Kidney (tissue), 14 donors: ENCODE results near the gene RNU6-8. TPM values are rescaled to one million over a fixed set of nuclear protein-coding genes. Genes with fewer than 3 reads are reported as not detected.

Experiments
- DNase-seq, 5 donors: peaks; one replicate each; pipeline ENCODE4 v3.0.0-alpha.2; 2013 to 2020
- FAIRE-seq: peaks from 2 replicates; lab custom pipeline; 2012; peaks lifted over from hg19 to GRCh38; lab: Jason Lieb, UNC
- H3K27ac ChIP-seq, 2 donors: one replicate each; pipeline ENCODE4 v1.7.0; 2013; ENCODE audit warnings: low read depth in 2 of 2, low read length in 2 of 2, inconsistent platforms in 1 of 2
- H3K27me3 ChIP-seq: one replicate; pipeline ENCODE4 v1.7.1; 2013; ENCODE audit warnings: low read length, inconsistent platforms; ENCODE audit not compliant: control insufficient read depth, insufficient read depth
- H3K36me3 ChIP-seq, 3 donors: one replicate each; pipeline versions ENCODE4 v1.7.0 to v1.7.1; 2013; ENCODE audit warnings: low read length in 3 of 3, control low read depth in 1 of 3, inconsistent platforms in 1 of 3; ENCODE audit not compliant: insufficient read depth in 3 of 3, control insufficient read depth in 2 of 3
- H3K4me1 ChIP-seq, 3 donors: one replicate each; pipeline versions ENCODE4 v1.7.0 to v1.7.1; 2013; ENCODE audit warnings: low read length in 3 of 3, inconsistent platforms in 1 of 3, low read depth in 1 of 3; ENCODE audit not compliant: control insufficient read depth in 2 of 3, insufficient read depth in 2 of 3
- H3K4me3 ChIP-seq, 3 donors: one replicate each; pipeline versions ENCODE4 v1.7.0 to v1.8.1; 2013; ENCODE audit warnings: low read length in 3 of 3, control low read depth in 1 of 3, inconsistent platforms in 1 of 3
- H3K9ac ChIP-seq, 3 donors: one replicate each; pipeline versions ENCODE4 v1.7.0 to v1.7.1; 2013; ENCODE audit warnings: low read length in 3 of 3, control low read depth in 1 of 3, inconsistent platforms in 1 of 3
- H3K9me3 ChIP-seq, 3 donors: one replicate each; pipeline versions ENCODE4 v1.7.0 to v1.7.1; 2013; ENCODE audit warnings: low read length in 3 of 3, control low read depth in 1 of 3, inconsistent platforms in 1 of 3; ENCODE audit not compliant: control insufficient read depth in 2 of 3, insufficient read depth in 1 of 3
- intact Hi-C: fragments of 100-400 bp; cut with DNase I; formaldehyde crosslinking; loops from one replicate; pipeline ENCODE4 v1.11.1; 2022
- polyA plus RNA-seq: library from polyadenylated mRNA; stranded (reverse); fragments of 350-450 nt; fragmentation: Illumina TruSeq; extraction: RNeasy Lipid Tissue Mini Kit (QIAGEN cat#74804); gene quantifications from one replicate; pipeline ENCODE4 v1.2.3, GENCODE V29; 2014; ENCODE audit warnings: low read depth, low replicate concordance; ENCODE audit not compliant: insufficient read depth
- total RNA-seq: library from RNA; stranded (reverse); fragmentation: NEBNext Ultra II Directional; extraction: Animal tissue kit (Norgen Biotek cat#: 25700); gene quantifications from one replicate; pipeline ENCODE4 v1.2.1, GENCODE V29; 2021
- TF ChIP-seq, protein P1 (sequence below): IDR thresholded peaks from 3 replicates; pipeline ENCODE4 v1.5.1; 2012; ENCODE audit warnings: mild to moderate bottlenecking, moderate library complexity, borderline replicate concordance; ENCODE audit not compliant: insufficient read depth; ENCODE audit errors: extremely low read depth
- donor health status: control.
- donor health status: control.
- donor health status: control.
- donor health status: control.
- donor health status: control.
- donor health status: DM: yes; HTN: yes; CAD: no.
- donor health status: Normal renal cell carcinoma (clear cell type).

The RNU6-8 gene
- total and polyA plus RNA-seq, 2 donors from 2014 or later = not detected

- FAIRE-seq (no peak), DNase-seq (no peak)
- no peaks in the 10 kb centered on the region for H3K4me1 ChIP-seq
- no peaks in the 10 kb centered on the region for H3K36me3 ChIP-seq
- intact Hi-C loops = no loop called here
- no peaks in the 10 kb centered on the region for H3K9me3 ChIP-seq
- H3K27ac ChIP-seq = no peak overlapping the region
- no peak overlapping the region for H3K4me3 ChIP-seq
- no peaks in the 10 kb centered on the region for H3K27me3 ChIP-seq
- TF ChIP-seq, protein P1, sequence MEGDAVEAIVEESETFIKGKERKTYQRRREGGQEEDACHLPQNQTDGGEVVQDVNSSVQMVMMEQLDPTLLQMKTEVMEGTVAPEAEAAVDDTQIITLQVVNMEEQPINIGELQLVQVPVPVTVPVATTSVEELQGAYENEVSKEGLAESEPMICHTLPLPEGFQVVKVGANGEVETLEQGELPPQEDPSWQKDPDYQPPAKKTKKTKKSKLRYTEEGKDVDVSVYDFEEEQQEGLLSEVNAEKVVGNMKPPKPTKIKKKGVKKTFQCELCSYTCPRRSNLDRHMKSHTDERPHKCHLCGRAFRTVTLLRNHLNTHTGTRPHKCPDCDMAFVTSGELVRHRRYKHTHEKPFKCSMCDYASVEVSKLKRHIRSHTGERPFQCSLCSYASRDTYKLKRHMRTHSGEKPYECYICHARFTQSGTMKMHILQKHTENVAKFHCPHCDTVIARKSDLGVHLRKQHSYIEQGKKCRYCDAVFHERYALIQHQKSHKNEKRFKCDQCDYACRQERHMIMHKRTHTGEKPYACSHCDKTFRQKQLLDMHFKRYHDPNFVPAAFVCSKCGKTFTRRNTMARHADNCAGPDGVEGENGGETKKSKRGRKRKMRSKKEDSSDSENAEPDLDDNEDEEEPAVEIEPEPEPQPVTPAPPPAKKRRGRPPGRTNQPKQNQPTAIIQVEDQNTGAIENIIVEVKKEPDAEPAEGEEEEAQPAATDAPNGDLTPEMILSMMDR = no peak
- no peak overlapping the region for H3K9ac ChIP-seq
Measured at GRCh38 chr14:32167907-32168306, 35.2 kb downstream of the RNU6-8 start.

DNA sequence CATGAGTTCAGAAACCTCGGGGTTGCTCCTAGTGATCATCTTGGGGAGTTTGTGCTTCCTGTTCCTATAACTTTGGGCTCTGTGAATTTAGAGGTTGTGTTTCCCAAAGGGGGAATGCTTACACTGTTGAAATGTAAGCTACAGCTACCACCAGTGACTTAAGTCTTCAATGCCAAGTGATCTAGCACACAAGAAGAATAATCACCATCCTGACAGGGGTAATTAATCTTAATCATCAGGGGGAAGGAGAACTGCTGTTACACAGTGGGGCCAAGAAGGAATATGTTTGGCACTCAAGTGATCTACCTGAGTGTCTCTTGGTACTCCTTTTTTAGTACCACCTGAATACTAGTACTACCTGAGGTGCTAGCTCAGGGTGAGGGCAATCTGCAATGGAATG is 36.1 kb downstream of the RNU6-8 start:
- FAIRE-seq (no peak), DNase-seq (no peak)
- no peak overlapping the region for H3K4me3 ChIP-seq
- H3K9ac ChIP-seq = no peak overlapping the region
- intact Hi-C loops = no loop called here
- no peaks in the 10 kb centered on the region for H3K4me1 ChIP-seq
- TF ChIP-seq, protein P1 = no peak
- H3K36me3 ChIP-seq = no peaks in the 10 kb centered on the region
- no peaks in the 10 kb centered on the region for H3K27me3 ChIP-seq
- no peak overlapping the region for H3K27ac ChIP-seq
- H3K9me3 ChIP-seq = no peaks in the 10 kb centered on the region

DNA sequence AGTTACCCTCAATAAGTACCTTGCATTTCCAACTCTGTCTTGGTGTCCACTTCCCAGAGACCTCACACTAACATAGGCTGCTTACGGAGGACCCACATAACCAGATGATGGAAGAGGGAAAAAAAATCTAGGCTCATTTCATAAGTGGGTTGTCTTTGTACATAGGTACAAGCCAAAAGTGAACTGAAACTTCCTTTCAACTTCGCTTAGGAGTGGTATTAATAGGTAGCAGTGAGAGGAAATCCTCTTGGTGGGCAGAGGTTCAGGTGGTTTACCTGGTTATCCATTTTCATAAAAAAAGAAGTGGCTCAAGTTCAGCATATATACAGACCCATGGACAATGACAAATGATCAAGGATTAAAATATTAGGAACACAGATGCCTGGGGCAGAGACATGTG is 37.0 kb downstream of the RNU6-8 start:
- Histone ChIP-seq H3K4me3 (no peak overlapping the region), H3K4me1 (no peaks in the 10 kb centered on the region), H3K9ac (no peak overlapping the region), H3K27me3 (no peaks in the 10 kb centered on the region), H3K9me3 (peaks cover 0 to 2% (median 0%) of the 10 kb centered on the region in 3 donors), H3K36me3 (no peaks in the 10 kb centered on the region), H3K27ac (no peak overlapping the region)
- no peak for DNase-seq
- TF ChIP-seq, protein P1 = no peak
- intact Hi-C loops = no loop called here
- FAIRE-seq = no peak

Other genes starting within 250 kb of the RNU6-8 start
- gene ARHGAP5, start 126.0 kb downstream of the RNU6-8 start, total RNA-seq = 142 TPM
- 17.7 TPM for gene ARHGAP5, start 126.0 kb downstream of the RNU6-8 start, polyA plus RNA-seq
- not detected for gene RNU6-7, start 1.2 kb downstream of the RNU6-8 start, total RNA-seq
- not detected for gene RNU6-7, start 1.2 kb downstream of the RNU6-8 start, polyA plus RNA-seq
- gene AKAP6, start 126.0 kb upstream of the RNU6-8 start, total RNA-seq = 10.5 TPM
- gene AKAP6, start 126.0 kb upstream of the RNU6-8 start, polyA plus RNA-seq = 0.92 TPM